IPS DF 6.9 (cell line): ENCODE data around the gene PRICKLE2.

ENCODE experiments used
- DNase-seq: peaks from one replicate; pipeline ENCODE4 v3.0.0-alpha.2; 2013; ENCODE audit warnings: low read depth, low spot score
- H3K27ac ChIP-seq: one replicate; pipeline ENCODE4 v1.5.1; 2013; ENCODE audit warnings: low read length, control low read depth
- H3K27me3 ChIP-seq: 2 replicates; pipeline ENCODE4 v1.6.1; 2013; ENCODE audit warnings: mild to moderate bottlenecking, low read length; ENCODE audit not compliant: control insufficient read depth, insufficient read depth
- H3K36me3 ChIP-seq: 2 replicates; pipeline ENCODE4 v1.6.1; 2013; ENCODE audit warnings: low read length; ENCODE audit not compliant: control insufficient read depth, insufficient read depth
- H3K4me1 ChIP-seq: 2 replicates; pipeline ENCODE4 v1.6.1; 2013; ENCODE audit warnings: low read length; ENCODE audit not compliant: control insufficient read depth, insufficient read depth
- H3K4me3 ChIP-seq: 2 replicates; pipeline ENCODE4 v1.5.1; 2013; ENCODE audit warnings: mild to moderate bottlenecking, low read length
- H3K9me3 ChIP-seq: 2 replicates; pipeline ENCODE4 v1.6.1; 2013; ENCODE audit warnings: low read length, inconsistent platforms; ENCODE audit not compliant: control insufficient read depth, insufficient read depth
- WGBS: extraction: QIAGEN DNeasy Blood & Tissue Kit; methylation state at CpG from one replicate; pipeline ENCODE4 v1.1.7; 2013; ENCODE audit warnings: mixed read lengths, missing lambda C conversion rate; ENCODE audit not compliant: insufficient read length, insufficient coverage; 5-methylcytosine and 5-hydroxymethylcytosine counted together

Gene PRICKLE2

DNA sequence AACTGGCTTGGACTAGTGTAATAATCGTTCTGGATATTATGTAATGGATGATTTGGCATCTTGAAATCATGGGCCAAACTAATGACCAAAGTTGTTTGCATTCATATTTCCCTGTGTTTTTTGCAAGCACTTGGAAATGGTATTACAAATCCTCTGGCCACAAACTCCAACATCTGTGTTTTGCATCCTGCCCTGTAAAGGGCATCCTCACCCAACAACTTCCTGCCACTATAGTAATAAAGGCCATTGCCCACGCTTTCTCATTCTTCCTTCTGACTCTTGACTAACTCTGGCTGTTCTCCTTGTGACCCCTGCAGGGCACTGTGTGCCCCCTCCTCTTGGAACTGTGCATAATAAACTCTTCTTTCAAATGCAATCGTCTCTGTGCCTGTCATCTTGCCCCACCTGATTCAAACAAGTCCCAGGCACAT, 176.6 kb downstream of the PRICKLE2 start:
- Histone ChIP-seq H3K4me1 (no peaks in the 10 kb centered on the region), H3K4me3 (no peak overlapping the region), H3K27me3 (no peaks in the 10 kb centered on the region), H3K36me3 (no peaks in the 10 kb centered on the region), H3K9me3 (no peaks in the 10 kb centered on the region), H3K27ac (no peak overlapping the region)
- no peak for DNase-seq
- no CpG with 5 or more reads among the region's 3 CpGs for WGBS

DNA sequence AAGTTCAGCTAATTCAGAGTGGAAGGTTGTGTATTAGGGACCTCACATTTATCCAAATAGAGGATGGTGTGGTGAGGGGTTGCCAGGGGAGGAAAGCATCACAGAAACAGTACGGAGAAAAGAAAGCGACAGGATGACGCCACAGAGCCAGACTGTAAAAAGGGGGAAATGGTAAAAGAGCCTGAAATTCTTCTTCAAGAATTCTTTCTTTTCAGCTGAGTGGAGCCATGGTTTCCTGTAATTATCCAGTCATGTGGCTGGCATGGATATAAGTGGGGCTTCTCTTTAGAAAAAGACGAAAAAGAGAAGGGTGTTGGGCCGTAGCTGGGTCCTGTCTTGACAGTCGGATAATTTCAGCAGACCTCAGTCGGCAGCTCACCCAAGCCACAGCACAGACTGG, 177.5 kb downstream of the PRICKLE2 start:
- H3K27ac ChIP-seq, result no peak overlapping the region
- no peaks in the 10 kb centered on the region for H3K4me1 ChIP-seq

DNA sequence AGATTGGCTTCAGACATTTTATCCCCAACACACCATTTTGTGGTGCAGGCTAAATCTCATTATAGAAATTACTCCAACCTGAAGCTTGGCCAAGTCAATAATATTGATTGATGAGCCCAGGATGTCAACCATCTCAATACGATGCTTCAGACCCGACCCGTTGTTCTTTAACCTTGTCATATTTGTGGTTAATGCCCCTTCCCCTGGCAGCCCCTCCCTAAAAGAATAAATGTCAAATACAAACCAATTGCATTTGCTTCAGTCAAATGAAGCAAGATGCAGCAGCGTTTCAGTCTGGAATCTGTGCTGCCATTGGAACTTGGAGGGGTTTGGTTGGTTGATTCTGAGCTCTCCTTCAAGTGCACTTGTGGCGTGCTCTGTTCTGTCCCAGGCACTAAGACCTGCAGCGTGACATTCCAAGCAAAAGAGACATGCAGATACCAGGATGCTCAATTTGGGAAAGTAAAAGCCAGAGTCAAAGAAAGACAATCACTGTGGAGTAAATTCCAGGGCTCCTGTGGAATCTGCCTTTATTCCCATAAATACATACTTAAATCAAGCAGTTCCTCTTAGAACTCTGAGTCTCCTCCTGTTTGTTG, 178.2 kb downstream of the PRICKLE2 start:
- whole genome bisulfite sequencing, result no CpG with 5 or more reads among the region's 6 CpGs
- no peak overlapping the region for H3K27ac ChIP-seq

More for the DNA sequence above, 177.5 kb downstream of the PRICKLE2 start:
- no CpG with 5 or more reads among the region's 7 CpGs for WGBS
- Histone ChIP-seq H3K4me3 (no peak overlapping the region), H3K27me3 (no peaks in the 10 kb centered on the region), H3K36me3 (no peaks in the 10 kb centered on the region), H3K9me3 (no peaks in the 10 kb centered on the region)
- DNase-seq, result no peak

DNA sequence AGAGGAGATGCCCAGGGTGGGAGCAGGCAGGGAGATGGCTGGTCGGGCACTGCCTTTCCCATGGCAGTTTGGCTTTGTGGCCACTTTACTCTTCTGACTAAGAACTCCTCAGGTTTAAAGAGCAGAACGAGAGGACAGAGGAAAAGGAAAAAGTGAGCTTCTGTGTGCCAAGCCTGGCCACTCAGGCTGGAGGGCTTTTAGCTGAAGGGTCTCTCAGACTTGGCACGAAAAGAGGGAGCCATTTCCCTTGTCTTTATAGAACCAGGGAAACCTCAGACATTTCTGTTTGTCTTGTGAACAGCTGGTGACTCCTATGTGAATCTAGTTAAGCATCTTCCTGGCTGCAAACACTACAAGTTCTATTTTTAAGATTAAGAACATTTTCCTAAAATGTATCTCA, 178.7 kb downstream of the PRICKLE2 start:
- WGBS, result no CpG with 5 or more reads among the region's 3 CpGs
- no peak for DNase-seq
- no peak overlapping the region for H3K27ac ChIP-seq

More for the DNA sequence above, 178.2 kb downstream of the PRICKLE2 start:
- no peaks in the 10 kb centered on the region for H3K9me3 ChIP-seq
- no peaks in the 10 kb centered on the region for H3K27me3 ChIP-seq
- H3K4me1 ChIP-seq, result no peaks in the 10 kb centered on the region
- no peak overlapping the region for H3K4me3 ChIP-seq
- DNase-seq, result no peak
- no peaks in the 10 kb centered on the region for H3K36me3 ChIP-seq

DNA sequence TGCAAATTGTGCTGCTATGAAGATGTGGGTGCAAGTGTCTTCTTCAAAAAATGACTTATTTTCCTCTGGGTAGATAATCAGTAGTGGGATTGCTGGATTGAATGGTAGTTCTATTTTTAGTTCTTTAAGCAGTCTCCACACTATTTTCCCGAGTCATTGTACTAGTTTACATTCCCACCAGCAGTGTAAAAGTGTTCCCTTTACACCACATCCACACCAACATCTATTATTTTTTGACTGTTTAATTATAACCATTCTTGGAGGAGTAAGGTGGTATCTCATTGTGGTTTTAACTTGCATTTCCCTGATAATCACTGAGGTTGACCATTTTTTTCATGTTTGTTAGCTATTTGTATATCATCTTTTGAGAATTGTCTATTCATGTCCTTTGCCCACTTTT, 182.3 kb downstream of the PRICKLE2 start:
- no peaks in the 10 kb centered on the region for H3K27me3 ChIP-seq
- H3K27ac ChIP-seq, result no peak overlapping the region

More for the DNA sequence above, 178.7 kb downstream of the PRICKLE2 start:
- Histone ChIP-seq H3K4me3 (no peak overlapping the region), H3K9me3 (no peaks in the 10 kb centered on the region), H3K36me3 (no peaks in the 10 kb centered on the region), H3K4me1 (no peaks in the 10 kb centered on the region), H3K27me3 (no peaks in the 10 kb centered on the region)

More for the DNA sequence above, 182.3 kb downstream of the PRICKLE2 start:
- no peaks in the 10 kb centered on the region for H3K4me1 ChIP-seq
- WGBS, result no CpG with 5 or more reads among the region's 1 CpG
- H3K4me3 ChIP-seq, result no peak overlapping the region
- DNase-seq, result no peak
- H3K9me3 ChIP-seq, result no peaks in the 10 kb centered on the region
- no peaks in the 10 kb centered on the region for H3K36me3 ChIP-seq
